GM21619 (cell line): Measurements from ENCODE around the gene RTP5.

Experiments
- ATAC-seq: cut with Tn5 transposase; IDR thresholded peaks from one replicate; pipeline ENCODE4 v1.9.1; 2021; ENCODE audit not compliant: unreplicated experiment

The RTP5 gene

DNA sequence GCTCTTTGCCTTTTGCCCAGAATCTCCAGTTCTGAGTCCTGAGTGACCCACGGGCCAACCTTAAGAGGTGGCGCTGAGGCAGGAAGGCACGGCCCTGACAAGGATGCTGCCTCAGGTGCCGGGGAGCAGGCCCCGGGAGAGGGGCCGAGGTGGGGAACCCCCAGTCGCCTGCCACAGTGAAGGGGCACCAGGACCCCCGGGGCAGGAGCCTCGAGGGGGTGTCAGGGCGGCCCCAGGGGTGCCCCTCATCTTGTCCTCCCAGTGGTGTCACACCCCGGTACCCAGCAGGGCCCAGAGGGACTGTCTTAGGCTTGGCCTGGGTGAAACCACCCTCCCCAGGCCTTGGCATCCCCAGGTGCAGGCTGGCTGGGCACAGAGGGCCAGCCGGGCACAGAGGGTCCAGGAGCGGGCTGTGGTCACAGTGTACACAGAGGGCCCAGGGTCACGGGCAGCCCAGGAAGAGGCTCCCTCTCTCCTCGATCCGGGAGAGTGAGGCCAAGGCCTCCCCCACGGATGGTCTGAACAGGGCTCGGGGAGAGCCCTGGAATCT is 11.9 kb upstream of the RTP5 start:
- no peak for ATAC-seq

DNA sequence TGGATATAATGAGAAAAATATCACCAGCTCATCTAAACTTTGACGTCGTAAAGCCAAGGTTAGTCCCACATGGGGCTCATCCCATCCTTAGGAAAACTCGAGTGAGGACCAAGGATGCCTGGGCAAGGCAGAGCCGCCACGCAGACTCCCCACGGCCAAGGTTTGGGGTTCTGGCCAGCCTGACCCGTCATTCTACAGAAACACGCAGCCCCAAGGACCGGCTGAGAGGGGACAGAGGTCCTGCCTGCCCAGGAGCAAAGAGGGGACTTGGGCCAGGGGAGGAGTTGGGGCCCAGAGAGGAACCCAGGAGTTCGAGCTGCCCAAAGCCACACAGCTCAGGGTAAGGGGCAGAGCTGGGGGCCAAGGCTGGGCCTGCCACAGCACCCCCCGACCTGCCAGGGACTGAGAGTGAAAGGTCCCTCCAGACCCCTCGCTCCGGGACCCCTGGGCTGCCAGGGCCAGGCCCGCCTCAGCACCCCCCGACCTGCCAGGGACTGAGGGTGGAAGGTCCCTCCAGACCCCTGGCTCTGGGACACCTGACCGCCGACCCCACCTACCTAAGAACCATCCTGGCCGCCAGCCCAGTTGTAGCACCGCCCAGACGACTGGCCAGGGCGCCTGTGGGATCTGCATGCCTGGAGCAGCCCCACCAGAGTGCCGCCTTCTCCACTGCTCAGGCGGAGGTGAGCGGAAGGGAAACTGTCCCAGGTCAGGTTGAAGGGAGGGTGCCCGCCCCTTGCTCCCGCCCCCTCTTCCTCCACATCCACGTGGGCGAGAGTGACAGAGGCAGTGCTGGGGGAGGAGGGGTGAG is 11.1 kb upstream of the RTP5 start, which contains the start of gene PDCD1:
Gene PDCD1, minus strand, starts transcription at position 689 of the 811 bp plus-strand sequence. Its CDS starts 56 bp downstream, at position 633.
- peak; percentile 38 for ATAC-seq

DNA sequence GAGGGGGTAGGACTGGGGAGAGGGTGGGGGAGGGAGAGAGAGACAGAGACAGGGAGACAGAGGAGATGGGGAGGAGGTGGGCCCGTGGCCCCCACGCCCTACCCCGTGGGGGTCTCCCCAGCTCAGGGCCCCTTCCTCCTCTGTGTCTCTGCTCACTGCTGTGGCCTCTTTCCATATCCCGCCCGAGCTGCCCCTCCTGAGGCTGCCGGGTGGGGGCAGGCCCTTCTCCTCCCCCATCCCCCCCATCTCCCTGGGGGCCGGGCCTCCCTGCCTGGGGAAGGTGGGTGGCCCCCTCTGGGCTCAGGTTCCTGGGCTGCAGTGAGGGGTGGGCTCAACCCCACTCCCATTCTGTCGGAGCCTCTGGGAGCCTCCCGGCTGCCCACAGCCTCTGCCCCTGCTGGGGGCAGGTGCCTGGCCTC is 10.5 kb upstream of the RTP5 start:
- ATAC-seq, result peak; percentile 21

DNA sequence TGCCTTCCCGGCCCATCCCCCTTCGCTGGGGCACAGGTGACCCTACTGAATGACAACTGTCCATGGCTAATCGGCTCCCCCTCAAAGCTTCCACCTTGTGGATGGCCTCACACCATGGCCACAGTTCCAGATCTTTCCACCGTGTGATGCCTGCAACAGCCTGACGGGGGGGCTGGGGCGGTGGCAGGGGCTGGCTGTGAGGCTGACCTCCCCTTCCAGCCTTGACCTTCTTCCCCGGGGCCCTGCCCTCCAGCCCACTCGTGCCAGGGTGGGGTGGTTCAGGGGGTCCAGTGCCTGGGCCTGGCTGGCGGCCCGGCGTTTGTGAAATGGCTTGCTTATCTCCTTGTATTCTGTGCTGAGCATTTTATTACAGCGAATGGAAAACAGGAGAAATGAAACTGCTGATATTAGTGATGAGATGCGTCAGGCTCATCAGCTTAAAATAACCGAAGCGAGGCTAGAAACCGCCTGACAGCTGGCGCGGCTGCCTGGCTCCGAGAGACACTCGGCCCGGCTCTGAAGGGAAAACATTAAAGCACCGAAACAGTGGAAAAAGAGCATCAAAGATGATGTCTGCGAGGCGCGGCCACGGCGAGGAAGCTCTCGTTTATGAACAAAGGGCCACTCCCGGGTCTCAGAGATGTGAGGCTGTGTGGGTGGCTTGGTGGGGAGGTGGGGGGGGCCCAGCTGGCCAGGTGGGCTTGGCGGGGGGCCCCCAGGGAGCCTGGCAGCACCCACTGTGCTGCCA is 9.9 kb upstream of the RTP5 start:
- peak; percentile 43 for ATAC-seq

DNA sequence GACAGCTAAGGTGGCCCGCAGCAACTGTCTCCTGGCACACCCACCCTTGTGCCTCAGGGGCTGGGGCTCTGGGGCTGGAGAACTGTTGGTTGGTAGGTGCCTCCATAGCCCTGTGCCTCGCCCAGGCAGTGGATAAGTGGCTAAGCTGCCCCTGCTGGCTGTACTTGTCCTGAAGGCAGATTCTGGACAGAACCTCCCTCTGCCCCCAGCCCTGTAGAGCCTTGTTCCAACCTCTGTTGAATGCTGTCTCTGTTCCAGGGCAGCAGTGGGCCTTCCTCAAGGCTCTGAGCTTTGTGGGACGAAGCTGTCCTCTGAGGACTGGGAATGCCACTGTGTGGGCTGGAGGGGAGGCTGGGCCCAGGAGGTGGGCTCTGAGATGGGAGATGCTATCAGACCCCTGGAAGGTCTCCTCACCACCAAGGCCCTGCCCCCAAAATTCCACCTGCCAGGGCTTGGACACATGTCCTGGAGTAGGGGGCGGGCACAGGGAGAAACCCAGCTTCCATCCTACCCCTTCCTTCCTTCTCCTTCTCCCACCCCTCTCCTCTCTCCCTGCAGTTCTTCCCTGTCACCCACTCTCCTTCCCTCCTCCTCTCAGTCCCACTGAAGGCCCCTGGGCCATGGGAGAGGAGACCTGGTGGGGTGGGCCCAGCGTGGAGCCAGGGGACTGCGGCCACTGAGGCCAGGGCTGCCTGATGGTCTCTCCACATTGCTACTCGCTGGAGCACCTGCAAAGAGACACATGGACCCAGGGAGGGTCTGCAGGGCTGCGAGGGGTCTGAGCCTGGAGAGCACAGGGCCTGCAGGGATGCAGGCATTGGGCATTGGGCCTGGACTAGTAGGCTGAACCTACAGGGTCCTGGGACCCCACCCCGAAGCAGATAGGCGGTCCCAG is 9.1 kb upstream of the RTP5 start:
- peak; percentile 16 for ATAC-seq

DNA sequence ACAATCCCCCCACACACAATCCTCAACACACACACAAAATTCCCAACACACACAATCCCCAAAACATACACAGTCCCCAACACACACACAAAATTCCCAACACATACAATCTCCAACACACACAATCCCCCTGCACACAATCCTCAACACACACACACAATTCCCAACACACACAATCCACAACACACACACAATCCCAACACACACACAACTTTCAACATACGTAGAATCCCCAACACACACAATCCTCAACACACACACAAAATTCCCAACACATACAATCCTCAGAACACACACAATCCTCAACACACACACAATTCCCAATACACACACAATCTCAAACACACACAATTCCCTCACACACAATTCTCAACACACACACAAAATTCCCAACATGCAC is 8.3 kb upstream of the RTP5 start:
- ATAC-seq, result no peak

DNA sequence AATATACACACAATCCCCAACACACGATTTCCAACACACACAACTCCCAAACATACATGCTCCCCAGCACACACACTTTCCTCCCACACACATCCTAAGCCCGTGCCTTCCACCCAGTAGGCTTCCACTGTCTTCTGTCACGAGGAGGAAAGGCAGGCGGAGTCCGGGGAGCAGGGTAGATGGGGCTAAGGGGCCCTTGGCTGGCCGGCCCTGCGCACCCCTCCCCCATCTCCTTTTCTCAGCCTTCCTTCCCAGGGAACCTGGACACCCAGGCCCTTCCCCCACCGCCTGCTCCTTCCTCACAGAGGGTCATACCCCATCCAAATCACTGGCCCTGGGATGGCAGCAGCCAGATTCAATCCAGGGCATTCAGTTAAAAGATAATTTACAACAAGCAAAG is 7.4 kb upstream of the RTP5 start:
- ATAC-seq, result no peak

DNA sequence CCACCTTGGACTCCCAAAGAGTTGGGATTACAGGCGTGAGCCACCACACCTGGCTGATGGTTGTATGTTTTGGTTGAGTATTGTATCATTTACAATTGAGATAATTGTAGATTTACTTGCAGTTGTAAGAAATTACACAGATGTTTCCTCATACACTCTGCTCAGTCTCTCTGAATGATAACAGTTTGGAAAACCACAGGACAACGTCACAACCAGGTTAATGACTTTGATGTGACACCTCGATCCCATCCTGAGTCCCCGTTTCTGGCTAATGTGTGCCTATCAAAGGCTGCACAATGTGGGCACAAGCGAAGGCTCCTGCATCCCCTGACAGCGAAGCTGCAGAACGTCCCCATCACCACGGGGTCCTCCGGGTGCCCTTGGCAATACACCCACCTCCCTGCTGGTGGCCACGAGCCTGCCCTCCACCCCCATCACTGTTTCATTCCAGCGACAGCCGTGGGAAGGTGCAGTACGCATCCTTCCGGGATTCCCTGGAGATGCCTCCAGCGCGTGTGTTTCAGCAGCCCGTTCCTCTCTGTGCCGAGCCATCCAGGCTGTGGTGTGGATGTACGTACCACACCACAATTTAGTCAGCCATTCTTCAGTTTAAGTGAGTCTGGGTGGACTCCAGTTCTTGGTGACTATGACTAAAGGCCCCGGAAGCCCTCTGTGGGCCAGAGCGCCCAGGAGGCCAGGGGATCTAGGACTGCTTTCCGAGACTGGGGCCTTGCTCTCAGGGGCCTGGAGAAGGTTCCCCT is 6.6 kb upstream of the RTP5 start:
- no peak for ATAC-seq

DNA sequence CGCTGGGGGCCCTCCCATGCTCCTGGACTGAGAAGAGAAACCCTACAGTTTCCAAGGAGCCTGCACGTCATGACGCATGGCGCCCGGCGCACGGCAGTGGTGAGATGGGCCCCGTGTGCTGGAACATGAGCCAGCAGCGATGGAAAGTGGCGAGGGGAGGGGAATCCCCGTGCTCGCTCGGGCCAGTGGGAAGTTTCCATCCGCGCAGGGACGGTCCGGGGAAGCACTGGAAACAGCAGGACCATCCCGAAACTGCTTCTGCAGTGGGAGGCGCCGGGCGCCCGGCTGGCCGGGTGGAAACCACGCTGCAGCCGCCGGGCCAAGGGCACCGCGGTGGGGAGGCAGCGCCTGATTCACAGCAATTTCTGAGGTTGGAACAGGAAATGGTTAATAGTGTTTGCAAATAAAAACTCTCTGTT is 6.0 kb upstream of the RTP5 start:
- ATAC-seq, result no peak

DNA sequence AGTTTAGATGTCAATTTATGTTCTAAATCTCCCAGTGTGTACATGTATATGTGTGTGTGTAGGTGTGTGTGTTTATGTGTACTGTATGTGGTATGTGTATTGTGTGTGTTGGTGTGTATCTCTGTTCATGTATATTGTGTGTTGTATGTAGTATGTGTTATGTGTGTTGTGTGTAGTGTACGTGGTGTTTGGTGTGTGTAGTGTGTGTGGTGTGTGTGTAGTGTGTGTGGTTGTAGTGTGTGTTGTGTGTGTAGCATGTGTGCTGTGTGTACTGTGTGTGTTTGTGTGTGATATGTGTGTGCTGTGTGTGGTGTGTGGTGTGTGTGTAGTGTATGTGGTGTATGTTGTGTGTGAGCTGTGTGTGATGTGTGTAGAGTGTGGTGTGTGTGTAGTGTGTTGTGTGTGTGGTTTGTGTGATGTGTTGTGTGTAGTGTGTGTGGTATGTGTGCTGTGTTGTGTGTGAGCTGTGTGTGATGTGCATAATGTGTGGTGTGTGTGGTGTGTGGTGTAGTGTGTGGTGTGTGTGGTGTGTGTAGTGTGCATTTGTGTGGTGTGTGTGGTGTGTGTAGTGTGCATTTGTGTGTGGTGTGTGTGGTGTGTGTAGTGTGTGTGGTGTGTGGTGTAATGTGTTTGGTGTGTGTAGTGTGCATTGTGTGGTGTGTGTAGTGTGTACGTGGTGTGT is 5.2 kb upstream of the RTP5 start:
- no peak for ATAC-seq

DNA sequence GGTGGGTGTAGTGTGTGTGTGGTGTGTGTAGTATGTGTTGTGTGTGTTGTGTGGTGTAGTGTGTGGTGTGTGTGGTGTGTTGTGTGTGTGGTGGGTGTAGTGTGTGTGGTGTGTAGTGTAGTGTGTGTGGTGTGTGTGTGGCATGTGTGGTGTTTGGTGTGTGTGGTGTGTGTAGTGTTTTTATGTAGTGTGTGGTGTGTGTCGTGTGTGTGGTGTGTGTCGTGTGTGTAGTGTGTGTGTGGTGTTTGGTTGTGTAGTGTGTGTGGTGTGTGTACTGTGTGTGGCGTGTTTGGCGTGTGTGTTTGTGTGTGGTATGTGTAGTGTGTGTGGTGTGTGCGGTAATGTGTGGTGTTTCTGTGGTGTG is 4.7 kb upstream of the RTP5 start:
- no peak for ATAC-seq

DNA sequence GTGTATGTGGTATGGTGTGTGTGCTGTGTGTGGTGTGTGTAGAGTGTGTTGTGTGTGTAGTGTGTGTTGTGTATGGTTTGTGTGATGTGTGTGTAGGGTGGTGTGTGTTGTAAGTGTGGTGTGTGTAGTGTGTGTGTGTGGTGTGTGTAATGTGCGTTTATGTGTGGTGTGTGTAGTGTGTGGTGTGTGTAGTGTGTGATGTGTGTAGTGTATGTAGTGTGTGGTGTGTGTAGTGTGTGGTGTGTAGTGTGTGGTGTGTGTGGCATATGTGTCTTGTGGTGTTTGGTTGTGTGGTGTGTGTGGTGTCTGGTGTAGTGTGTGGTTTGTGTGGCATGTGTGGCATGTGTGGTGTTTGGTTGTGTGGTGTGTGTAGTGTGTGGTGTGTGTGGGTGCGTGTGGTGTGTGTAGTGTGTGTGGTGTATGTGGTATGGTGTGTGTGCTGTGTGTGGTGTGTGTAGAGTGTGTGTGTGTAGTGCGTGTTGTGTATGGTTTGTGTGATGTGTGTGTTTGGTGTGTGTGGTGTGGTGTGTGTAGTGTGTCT is 4.0 kb upstream of the RTP5 start:
- ATAC-seq, result no peak

DNA sequence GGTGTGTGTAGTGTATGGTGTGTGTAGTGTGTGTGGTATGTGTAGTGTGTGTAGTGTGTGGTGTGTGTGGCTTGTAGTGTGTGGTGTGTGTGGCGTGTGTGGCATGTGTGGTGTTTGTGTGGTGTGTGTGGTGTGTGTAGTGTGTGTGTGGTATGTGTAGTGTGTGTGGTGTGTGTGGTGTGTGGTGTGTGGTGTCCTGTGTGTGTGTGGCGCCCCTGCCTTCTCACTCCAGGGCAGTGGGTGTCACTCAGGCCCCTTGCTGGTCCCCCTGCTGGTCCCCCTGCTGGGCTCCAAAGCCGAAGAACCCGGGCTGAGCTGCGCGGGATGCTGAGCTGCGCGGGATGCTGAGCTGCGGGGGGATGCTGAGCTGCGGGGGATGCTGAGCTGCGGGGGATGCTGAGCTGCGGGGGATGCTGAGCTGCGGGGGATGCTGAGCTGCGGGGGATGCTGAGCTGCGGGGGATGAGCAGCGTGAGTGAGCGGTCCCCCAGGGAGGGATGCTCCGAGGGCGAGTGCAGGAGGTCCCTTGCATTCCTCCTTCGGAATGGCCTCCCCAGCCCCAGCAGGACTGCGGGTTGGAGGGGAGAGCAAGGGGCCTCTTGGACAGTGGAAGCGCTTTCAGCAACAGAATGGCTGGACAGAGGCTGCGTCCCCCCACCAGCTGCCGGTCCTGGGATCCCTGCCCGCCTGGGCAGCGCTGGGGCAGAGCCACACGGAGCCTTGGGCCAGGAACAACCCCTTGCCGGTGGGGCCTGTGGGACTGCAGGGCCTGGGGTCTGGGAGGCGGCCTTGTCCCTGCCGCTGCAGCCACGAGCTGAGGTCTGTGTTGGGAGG is 3.4 kb upstream of the RTP5 start:
- no peak for ATAC-seq

DNA sequence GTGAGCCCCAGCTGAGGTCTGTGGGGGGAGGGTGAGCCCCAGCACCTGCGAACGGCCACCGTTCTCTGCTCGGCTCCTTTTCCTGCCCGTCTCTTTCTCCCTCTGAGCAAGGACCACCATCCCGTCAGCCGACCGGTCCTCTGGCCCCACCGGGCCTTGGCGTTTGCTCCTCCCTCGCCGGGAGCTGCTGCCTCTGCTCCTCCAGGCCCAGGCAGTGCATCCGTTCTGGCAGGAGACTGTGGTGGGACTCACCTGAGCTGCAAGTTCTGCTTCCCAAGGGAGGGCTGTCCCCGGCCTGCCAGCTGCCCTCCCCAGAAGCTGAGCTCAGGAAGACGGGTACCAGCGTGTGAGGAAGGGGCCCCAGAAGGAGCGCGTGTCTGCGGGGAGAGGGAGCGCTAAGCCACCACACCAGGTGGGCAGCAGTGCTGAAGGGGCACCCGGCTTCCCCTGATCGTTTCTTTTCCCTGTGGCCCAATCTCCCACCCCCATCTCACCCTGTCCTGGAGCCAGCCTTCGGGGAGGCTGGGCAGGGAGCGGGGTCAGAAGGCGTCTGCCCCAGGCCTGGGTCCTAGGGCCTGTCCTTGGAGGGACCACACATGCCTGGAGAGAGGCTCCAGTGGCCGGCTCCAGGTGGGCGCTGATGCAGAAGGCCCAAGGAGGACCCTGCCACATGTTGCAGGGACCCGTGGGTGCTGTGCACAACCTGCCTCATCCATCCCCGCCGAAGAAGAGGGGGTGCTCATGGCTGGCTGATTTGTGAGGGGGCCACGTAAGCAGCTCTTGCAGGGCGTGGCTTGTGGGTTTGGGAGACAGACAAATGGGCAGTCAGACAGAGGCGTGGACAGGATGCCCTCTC is 2.5 kb upstream of the RTP5 start:
- no peak for ATAC-seq

DNA sequence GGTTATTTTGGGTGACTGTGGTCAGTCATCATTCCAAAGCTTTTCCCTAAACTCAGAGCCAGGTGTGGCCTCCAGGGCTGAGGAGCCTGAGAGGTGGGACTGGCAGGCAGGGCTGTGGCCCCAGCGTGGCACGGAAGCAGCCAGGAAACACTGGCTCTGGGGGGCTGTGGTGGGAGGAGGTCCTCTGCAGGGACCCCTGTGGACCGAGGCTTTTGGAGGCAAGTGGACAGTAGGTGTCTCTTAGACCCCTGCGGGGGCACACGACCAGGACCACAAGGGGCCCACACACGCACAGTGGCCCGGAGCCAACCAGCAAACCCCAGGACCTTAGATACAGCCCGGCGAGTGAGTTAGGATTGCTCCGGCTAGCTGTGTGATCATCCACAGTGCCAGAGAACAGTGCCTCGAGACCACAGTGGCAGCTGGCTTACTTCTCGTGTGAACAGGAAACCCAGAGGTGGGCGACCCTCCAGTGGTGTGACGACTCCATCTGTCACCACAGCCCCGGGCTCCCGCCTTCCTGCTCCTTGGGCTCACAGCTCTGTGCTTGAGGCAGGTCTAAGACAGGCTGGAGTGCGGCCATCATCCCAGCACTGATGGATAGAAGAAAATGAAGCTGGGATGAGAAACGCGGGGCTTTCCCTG is 1.6 kb upstream of the RTP5 start:
- no peak for ATAC-seq

DNA sequence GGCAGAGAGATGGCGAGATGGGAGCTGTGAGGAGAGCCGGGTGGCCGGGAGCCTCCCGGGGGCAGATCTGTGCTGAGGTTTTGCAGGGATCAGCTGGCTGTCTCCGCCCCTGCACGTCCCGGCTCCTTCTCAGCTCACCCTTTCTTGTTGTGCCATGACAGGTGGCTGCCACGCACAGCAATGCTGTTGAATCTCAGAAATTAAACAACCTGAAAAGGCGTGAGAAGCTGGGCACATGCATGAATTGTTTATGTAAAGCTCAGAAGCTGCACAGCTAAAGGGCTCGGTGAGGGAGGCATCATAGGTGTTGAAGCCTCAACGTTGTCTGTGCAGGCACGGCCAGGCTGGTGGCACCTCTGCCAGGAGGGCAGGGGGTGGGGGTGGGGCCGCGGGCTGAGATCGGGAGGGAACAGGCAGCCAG is 858 bp upstream of the RTP5 start:
- ATAC-seq, result no peak

DNA sequence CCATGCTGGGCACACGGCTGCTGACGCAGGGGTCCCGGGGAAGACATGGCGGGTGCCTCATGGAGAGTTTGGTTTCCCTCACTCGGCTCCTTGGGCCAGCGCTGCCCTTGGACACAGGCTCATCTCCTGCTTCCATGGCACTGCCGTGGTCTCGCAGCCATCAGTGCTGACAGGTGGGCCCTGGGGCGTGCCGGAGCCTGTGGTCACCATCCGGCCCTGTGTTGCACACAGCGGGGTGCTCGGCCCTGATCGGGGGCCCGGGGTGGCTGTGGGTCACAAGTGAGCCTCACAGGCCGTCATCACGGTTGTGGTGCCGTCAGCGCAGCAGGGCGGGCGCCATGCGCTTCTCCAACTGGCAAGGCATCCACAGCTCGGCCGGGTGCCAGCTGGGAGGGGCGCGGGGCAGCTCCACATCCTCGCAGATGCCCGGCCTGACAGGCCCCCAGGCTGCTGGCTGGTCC is 582 bp downstream of the RTP5 start:
- no peak for ATAC-seq
